MCF 10A (cell line): ENCODE results near the gene NR3C2. TPM values are rescaled to one million over a fixed set of nuclear protein-coding genes. Genes with fewer than 3 reads are reported as not detected.

ENCODE experiments used
- BruUV-seq: library from RNA; stranded (reverse); fragments of 400-500 nt; replicated peaks from 2 replicates; lab custom pipeline; 2021; lab: Mats Ljungman, UMichigan
- CTCF ChIA-PET: fragments of 300-600 bp; sonication (Branson Sonifier 250); formaldehyde crosslinking; extraction: SDS; loops from one replicate; lab custom pipeline; 2021; ENCODE audit warnings: antibody characterized with exemption, inconsistent platforms; lab: Yijun Ruan, JAX
- POLR2A ChIA-PET: fragments of 300-600, 350-650 bp; sonication (Branson Sonifier 250); formaldehyde crosslinking; extraction: SDS; loops from one replicate; lab custom pipeline; 2020; ENCODE audit warnings: antibody characterized with exemption, inconsistent platforms; lab: Yijun Ruan, JAX
- DNase-seq: peaks from one replicate; pipeline ENCODE4 v3.0.0-alpha.2; 2018; ENCODE audit not compliant: unreplicated experiment
- H3K27ac Mint-ChIP-seq: one replicate; pipeline ENCODE4 v1.8.0; 2022; ENCODE audit warnings: mild to moderate bottlenecking, low read depth, mixed read lengths; ENCODE audit not compliant: unreplicated experiment
- H3K27me3 Mint-ChIP-seq: one replicate; pipeline ENCODE4 v1.8.0; 2022; ENCODE audit warnings: mixed read lengths; ENCODE audit not compliant: insufficient read depth, unreplicated experiment
- H3K36me3 Mint-ChIP-seq: one replicate; pipeline ENCODE4 v1.8.0; 2022; ENCODE audit warnings: mild to moderate bottlenecking, moderate library complexity, mixed read lengths; ENCODE audit not compliant: insufficient read depth, unreplicated experiment
- H3K4me1 Mint-ChIP-seq: one replicate; pipeline ENCODE4 v1.8.0; 2022; ENCODE audit warnings: mixed read lengths; ENCODE audit not compliant: insufficient read depth, unreplicated experiment
- H3K4me3 Mint-ChIP-seq: one replicate; pipeline ENCODE4 v1.8.0; 2022; ENCODE audit warnings: mild to moderate bottlenecking, moderate library complexity, mixed read lengths; ENCODE audit not compliant: unreplicated experiment
- H3K9me3 Mint-ChIP-seq: one replicate; pipeline ENCODE4 v1.8.0; 2022; ENCODE audit warnings: mixed read lengths; ENCODE audit not compliant: unreplicated experiment
- intact Hi-C: fragments of 100-400 bp; cut with micrococcal nuclease; formaldehyde crosslinking; loops from 2 replicates; pipeline ENCODE4 v1.14.1; 2022
- total RNA-seq: library from RNA; stranded (reverse); gene quantifications from 2 replicates; pipeline ENCODE4 v1.2.3, GENCODE V29; 2022
- TF ChIP-seq, protein P1 (sequence below): fragments of 200-600 bp; IDR thresholded peaks from one replicate; pipeline ENCODE4 v1.8.0; 2022; ENCODE audit warnings: antibody characterized with exemption, mild to moderate bottlenecking; ENCODE audit not compliant: unreplicated experiment

The NR3C2 gene
- total RNA-seq, 1 experiment from 2014 or later: 0.21 TPM

DNA sequence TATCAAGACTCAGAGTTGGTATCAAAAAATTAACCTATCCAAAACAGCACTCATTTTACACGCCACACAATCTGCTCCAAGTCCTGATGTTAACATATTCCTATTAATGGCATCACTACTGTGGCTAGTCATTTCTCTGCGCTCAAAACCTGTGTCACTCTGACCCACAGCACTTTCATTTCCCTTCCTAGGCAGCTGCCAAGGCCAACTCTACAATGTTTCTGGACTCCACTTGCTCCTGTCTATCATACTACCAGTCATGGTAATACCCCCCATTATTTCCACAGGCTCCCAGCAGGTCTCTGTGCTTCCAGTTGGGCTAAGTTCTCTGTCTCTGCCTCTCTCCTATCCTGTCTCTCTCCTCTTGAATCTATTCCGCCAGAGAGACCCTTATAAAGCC, 323.6 kb downstream of the NR3C2 start:
- POLR2A ChIA-PET: interaction anchor here (1.2 kb wide), 1 partner anchor 96 kb away, joined by 3 read pairs; no protein-coding TSS in a partner anchor
- Mint-ChIP-seq H3K27ac (no peak overlapping the region), H3K36me3 (no peaks in the 10 kb centered on the region), H3K4me3 (no peak overlapping the region), H3K27me3 (no peaks in the 10 kb centered on the region), H3K9me3 (peaks cover 10% of the 10 kb centered on the region), H3K4me1 (peaks cover 14% of the 10 kb centered on the region)
- TF ChIP-seq, protein P1, sequence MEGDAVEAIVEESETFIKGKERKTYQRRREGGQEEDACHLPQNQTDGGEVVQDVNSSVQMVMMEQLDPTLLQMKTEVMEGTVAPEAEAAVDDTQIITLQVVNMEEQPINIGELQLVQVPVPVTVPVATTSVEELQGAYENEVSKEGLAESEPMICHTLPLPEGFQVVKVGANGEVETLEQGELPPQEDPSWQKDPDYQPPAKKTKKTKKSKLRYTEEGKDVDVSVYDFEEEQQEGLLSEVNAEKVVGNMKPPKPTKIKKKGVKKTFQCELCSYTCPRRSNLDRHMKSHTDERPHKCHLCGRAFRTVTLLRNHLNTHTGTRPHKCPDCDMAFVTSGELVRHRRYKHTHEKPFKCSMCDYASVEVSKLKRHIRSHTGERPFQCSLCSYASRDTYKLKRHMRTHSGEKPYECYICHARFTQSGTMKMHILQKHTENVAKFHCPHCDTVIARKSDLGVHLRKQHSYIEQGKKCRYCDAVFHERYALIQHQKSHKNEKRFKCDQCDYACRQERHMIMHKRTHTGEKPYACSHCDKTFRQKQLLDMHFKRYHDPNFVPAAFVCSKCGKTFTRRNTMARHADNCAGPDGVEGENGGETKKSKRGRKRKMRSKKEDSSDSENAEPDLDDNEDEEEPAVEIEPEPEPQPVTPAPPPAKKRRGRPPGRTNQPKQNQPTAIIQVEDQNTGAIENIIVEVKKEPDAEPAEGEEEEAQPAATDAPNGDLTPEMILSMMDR: no peak
- intact Hi-C loops: no loop called here
- CTCF ChIA-PET: interaction anchor here (1.0 to 1.3 kb wide), 2 partner anchors 41 to 62 kb away, joined by 3 to 4 read pairs; no protein-coding TSS in a partner anchor
- no peak for DNase-seq
- BruUV-seq: no TSS peak

DNA sequence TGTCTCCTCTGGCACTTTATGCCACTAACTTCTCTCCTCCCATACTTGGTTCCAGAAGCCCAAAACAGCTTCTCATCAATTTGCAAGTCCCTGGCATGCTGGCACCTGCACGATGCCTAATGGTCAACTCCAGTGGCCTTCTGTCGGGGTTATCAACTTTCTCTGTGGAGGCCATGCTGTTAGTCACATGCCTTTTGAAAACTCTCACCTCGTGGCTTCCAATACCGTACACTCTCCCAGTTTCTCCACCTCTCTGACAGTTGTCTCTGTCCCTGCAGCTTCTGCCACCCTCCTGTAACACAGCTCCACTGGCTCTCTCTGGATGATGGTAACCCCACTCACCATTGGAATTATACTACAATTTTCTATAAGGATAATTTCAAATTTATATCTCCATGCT, 324.0 kb downstream of the NR3C2 start:
- Mint-ChIP-seq H3K27ac (no peak overlapping the region), H3K4me1 (peaks cover 14% of the 10 kb centered on the region), H3K4me3 (no peak overlapping the region), H3K9me3 (peaks cover 10% of the 10 kb centered on the region), H3K27me3 (no peaks in the 10 kb centered on the region), H3K36me3 (no peaks in the 10 kb centered on the region)
- BruUV-seq: no TSS peak
- intact Hi-C loops: no loop called here
- TF ChIP-seq, protein P1: no peak
- ChIA-PET CTCF (interaction anchor here (0.6 to 1.0 kb wide), 3 partner anchors 36 to 192 kb away, joined by 3 to 6 read pairs (median 3); no protein-coding TSS in a partner anchor), POLR2A (interaction anchor here (1.2 kb wide), 1 partner anchor 96 kb away, joined by 3 read pairs; no protein-coding TSS in a partner anchor)
- no peak for DNase-seq

DNA sequence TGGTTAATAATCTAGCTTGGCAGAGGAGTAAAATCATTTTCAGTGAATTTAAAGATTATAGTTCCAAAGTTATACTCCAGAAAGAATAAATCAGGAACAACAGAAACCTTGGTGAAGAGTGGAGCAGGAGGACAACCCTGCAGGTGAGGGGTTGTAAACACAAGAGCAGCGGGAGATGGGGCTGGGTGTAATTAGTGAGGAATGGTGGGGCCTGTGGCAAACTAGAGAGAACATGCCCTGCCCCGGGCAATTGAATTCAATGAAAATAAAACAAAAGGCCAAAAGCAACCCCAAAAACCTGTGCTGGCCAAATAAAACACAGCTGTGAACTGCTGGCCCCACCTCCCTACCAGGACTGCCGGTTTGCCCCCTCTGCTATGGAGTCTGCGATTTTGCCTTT, 325.2 kb downstream of the NR3C2 start:
- H3K27ac Mint-ChIP-seq: no peak overlapping the region
- DNase-seq: peak; percentile 47
- POLR2A ChIA-PET: interaction anchor here (0.6 kb wide), 1 partner anchor 174 kb away, joined by 4 read pairs; no protein-coding TSS in a partner anchor

DNA sequence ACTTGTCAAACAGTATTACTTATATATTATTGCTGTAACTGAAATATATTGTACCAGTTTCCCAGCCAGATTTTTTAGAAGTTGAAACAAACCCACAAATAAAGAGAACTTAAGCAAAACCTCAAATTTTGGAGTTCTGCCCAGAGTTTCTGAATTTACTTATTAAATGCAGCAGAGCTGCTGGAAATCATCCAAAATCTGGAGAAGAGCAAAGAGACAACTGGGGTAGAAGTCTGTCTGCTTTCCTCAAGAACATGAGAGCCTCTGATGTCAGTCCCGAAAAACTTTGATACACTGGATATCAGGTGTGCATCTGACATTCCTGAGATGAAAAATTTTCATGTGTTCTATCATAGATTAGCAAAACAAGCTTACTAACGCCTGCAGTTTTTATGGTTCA, 325.9 kb downstream of the NR3C2 start:
- Mint-ChIP-seq H3K27ac (no peak overlapping the region), H3K4me1 (peaks cover 23% of the 10 kb centered on the region), H3K27me3 (no peaks in the 10 kb centered on the region), H3K9me3 (no peaks in the 10 kb centered on the region), H3K36me3 (no peaks in the 10 kb centered on the region), H3K4me3 (no peak overlapping the region)
- no TSS peak for BruUV-seq
- DNase-seq: peak; percentile 65
- intact Hi-C loops: no loop called here
- CTCF ChIA-PET: interaction anchor here (0.7 kb wide), 1 partner anchor 50 kb away, joined by 3 read pairs; no protein-coding TSS in a partner anchor
- POLR2A ChIA-PET: interaction anchor here (0.6 kb wide), 1 partner anchor 174 kb away, joined by 4 read pairs; no protein-coding TSS in a partner anchor
- TF ChIP-seq, protein P1: no peak

More for the DNA sequence above, 325.2 kb downstream of the NR3C2 start:
- intact Hi-C loops: no loop called here
- Mint-ChIP-seq H3K27me3 (no peaks in the 10 kb centered on the region), H3K4me1 (peaks cover 18% of the 10 kb centered on the region), H3K9me3 (peaks cover 2% of the 10 kb centered on the region), H3K4me3 (no peak overlapping the region), H3K36me3 (no peaks in the 10 kb centered on the region)
- CTCF ChIA-PET: interaction anchor here (0.6 kb wide), 1 partner anchor 388 kb away, joined by 3 read pairs; no protein-coding TSS in a partner anchor
- TF ChIP-seq, protein P1: no peak
- no TSS peak for BruUV-seq
